ENCODE results near the gene GPR78.

Gene GPR78

GRCh38 chr4:8552024-8552423 is 28.2 kb upstream of the GPR78 start:
- TF ChIP-seq POLR2A (IDR thresholded peaks at IDR 0.05; ENCODE audit: low read length) (no peak), GATA1 (IDR thresholded peaks at IDR 0.05; ENCODE audit: low read depth, low read length) (no peak)
- DNase-seq = no peak

GRCh38 chr4:8552581-8553205 is 27.5 kb upstream of the GPR78 start:
- TF ChIP-seq GATA1 (IDR thresholded peaks at IDR 0.05; ENCODE audit: low read depth, low read length) (no peak), POLR2A (IDR thresholded peaks at IDR 0.05; ENCODE audit: low read length) (no peak)
- no peak for DNase-seq

DNA sequence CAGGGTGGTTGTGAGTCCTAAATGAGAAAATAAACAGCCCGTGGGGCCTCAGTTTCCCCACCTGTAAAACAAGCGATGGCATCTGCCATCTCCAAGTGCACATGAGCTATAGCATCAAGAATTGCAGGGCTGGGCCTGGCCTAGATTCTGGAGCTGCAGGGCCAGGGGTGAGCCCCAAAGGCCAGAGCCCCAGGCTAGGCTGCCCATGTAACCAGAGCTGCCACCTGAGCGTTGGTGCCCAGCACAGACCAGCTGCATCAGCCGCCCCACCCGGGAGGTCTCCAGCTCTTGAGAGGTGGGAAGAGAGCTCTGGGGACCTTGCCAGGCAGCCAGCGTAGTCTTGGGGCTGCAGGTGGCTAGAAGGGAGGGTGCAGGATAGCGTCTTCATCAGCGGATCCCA is 27.0 kb upstream of the GPR78 start:
- no peak for DNase-seq
- TF ChIP-seq GATA1 (IDR thresholded peaks at IDR 0.05; ENCODE audit: low read depth, low read length) = no peak
- no peak for TF ChIP-seq POLR2A (IDR thresholded peaks at IDR 0.05; ENCODE audit: low read length)

DNA sequence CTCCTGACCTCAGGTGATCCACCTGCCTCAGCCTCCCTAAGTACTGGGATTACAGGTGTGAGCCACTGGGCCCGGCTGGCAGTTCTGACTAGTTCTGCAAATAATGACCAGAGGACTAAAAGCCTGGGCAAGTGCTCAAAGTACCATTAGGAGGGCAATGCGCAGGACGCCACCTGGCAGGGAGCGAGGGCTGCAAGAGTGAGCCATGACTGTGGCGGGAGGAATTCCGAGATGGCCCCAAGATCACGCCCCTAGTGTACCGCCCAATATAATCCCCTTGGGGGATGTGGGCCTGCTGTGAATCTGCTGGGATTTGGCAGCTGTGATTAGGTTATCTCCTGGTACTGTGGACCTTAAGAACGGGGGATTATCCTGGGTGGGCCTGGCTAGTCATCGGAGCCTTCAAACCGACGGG is 26.2 kb upstream of the GPR78 start:
- no peak for TF ChIP-seq GATA1 (IDR thresholded peaks at IDR 0.05; ENCODE audit: low read depth, low read length)
- TF ChIP-seq POLR2A (IDR thresholded peaks at IDR 0.05; ENCODE audit: low read length) = no peak

GRCh38 chr4:8554555-8555100 is 25.6 kb upstream of the GPR78 start:
- TF ChIP-seq GATA1 (IDR thresholded peaks at IDR 0.05; ENCODE audit: low read depth, low read length) (no peak), POLR2A (IDR thresholded peaks at IDR 0.05; ENCODE audit: low read length) (no peak)
- DNase-seq = no peak

More for the DNA sequence above, 26.2 kb upstream of the GPR78 start:
- no peak for DNase-seq

DNA sequence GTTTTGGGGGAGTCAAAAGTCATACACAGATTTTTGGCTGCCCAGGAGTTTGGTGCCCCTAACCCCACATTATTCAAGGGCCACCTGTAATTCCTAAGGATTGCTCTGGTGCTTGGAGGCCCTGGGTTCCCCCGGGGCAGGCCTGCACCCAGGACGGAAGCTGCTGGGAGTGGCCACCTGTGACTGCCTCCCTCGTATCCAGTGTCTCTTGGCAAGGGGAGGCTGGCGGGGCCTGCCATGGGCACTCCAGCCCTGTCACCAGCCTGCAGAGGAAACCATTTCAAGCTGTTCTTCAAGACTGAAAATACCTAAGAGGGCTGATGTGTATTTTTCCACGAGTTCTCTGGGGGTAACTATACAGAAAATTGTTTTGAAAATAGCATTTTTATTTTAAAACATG is 24.5 kb upstream of the GPR78 start:
- no peak for DNase-seq
- TF ChIP-seq POLR2A (IDR thresholded peaks at IDR 0.05; ENCODE audit: low read length) (no peak), GATA1 (IDR thresholded peaks at IDR 0.05; ENCODE audit: low read depth, low read length) (no peak)

GRCh38 chr4:8556341-8557150 is 23.6 kb upstream of the GPR78 start:
- TF ChIP-seq POLR2A (IDR thresholded peaks at IDR 0.05; ENCODE audit: low read length) (no peak), GATA1 (IDR thresholded peaks at IDR 0.05; ENCODE audit: low read depth, low read length) (no peak)
- no peak for DNase-seq

- no peak for DNase-seq
- TF ChIP-seq GATA1 (IDR thresholded peaks at IDR 0.05; ENCODE audit: low read depth, low read length) (no peak), POLR2A (IDR thresholded peaks at IDR 0.05; ENCODE audit: low read length) (no peak)
These were observed 22.8 kb upstream of the GPR78 start for GRCh38 chr4:8557151-8558076.

- DNase-seq = no peak
- TF ChIP-seq GATA1 (IDR thresholded peaks at IDR 0.05; ENCODE audit: low read depth, low read length) (no peak), POLR2A (IDR thresholded peaks at IDR 0.05; ENCODE audit: low read length) (no peak)
These were observed 21.9 kb upstream of the GPR78 start for GRCh38 chr4:8558080-8558960.

DNA sequence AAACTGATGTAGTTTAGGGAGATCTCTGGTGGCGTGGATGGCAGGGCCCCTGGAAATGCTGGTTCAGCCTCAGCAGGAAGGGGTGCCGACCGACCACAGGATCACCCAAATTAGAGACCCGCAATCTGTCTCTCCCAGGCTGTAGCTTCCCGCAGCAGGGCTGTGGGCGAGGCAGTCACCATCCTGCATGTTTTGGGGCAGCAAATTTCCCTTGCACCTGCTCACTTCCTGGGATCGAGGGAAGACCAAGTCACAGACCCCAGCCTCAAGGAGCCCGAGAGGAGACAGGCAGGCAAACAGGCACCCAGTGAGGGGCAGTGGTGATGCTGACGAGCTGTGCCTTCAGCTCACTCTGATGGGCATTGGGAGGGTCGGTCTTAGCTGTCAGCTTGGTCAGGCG is 21.2 kb upstream of the GPR78 start:
- no peak for TF ChIP-seq GATA1 (IDR thresholded peaks at IDR 0.05; ENCODE audit: low read depth, low read length)
- no peak for TF ChIP-seq POLR2A (IDR thresholded peaks at IDR 0.05; ENCODE audit: low read length)
- DNase-seq = no peak

DNA sequence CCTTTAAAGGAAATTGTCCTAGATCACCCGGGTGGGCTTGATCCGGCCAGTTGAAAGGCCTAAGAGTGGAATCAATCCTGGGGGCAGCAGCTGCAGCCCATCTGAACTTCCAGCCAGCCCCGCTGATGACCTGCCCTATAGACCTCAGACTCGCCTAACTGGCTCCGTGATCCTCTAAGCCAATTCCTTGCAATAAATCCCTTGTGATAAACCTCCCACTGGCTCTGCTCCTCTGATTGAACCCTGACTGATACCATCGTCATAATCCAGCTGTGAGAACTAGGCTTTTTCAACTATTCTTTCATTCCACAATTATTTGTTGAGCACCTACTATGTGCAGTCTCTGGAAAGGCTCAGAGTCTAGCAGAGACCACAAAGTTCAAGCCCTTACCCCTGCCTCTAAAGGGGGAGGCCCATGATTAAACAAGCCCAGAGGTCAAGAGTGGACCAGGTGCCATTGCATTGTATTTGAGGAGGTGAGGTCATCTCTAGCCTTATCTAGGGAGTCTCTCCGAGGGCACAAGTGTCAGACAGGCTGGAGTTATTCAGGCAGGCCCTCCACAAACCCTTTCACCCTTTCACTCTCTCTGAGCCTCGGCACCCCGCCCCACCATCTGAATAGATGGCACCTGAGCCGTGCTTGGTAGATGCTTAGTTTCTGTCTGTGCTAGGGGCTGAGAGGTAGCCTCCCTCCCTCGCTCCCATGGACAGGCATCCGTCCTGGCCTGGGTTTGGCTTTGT is 20.5 kb upstream of the GPR78 start:
- no peak for DNase-seq
- no peak for TF ChIP-seq POLR2A (IDR thresholded peaks at IDR 0.05; ENCODE audit: low read length)
- TF ChIP-seq GATA1 (IDR thresholded peaks at IDR 0.05; ENCODE audit: low read depth, low read length) = no peak
